GM18861 (cell line): ENCODE measurements around the gene BRAF.
A peak's percentile ranks its signal among the peaks of the same experiment; 100 is the strongest.
"Not testable (repeated sequence)": the region's sequence is repeated elsewhere in the genome, so short reads cannot be mapped to it uniquely, and the experiment has no call there.

ENCODE experiments used
- ATAC-seq: cut with Tn5 transposase; IDR thresholded peaks from one replicate; pipeline ENCODE4 v1.9.1; 2021; ENCODE audit not compliant: unreplicated experiment

BRAF gene

DNA sequence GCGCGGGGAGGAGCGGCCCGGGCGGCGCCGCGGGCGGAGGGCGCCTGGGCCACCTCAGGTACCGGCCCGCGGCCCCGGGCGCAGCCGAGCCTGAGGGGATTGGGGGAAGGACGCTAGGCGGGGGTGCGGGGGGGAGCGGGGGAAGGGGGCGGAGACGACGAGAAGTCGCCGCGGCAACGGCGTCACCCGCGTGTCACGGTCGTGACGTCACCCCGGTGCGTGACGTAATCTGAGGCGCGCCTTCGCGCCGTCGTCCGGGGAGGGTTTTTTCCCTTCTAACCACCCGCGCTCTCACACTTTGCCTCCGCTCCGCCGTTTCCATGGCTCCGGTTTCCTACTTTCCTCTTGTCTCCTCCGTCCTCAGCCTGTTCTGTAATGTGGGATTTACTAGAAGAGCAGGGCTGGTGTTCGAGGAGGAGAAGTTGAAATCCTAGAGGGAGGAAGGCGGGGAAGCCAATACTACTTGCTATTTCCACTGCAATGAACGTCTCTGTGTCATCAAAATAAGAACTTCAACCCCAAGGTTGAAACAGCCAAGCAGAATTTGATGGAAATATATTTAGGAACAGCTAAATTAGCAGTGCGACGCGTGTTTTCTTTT lies at the start of gene BRAF:
TSS of gene BRAF (minus strand) at position 109 of the 601 bp plus-strand sequence. CDS start 226 bp downstream, outside the sequence.
- ATAC-seq, result peak; percentile 32

GRCh38 chr7:140972876-140973829 lies 48.4 kb upstream of the BRAF start:
- ATAC-seq, result no peak

GRCh38 chr7:140972344-140972743 lies 47.6 kb upstream of the BRAF start:
- ATAC-seq, result no peak

DNA sequence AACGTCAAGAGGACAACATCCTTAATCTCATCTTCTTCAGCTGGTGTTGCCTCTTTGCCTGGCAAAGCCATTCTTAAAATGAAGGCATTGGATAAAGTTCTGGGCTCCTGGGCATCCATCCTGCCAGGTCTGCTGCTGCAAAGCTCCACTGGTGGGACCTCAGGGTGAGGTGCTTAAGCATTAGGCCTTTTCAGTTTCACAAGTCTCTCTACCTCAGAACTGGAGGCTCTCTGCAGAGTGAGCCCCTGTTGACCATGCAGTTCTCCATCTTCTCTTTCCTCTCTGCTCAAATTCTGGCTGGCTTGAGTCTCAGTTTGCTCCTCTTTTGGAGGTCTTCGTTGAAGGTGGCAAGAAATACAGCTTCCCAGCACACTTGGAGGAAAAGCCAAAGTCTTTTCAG lies 42.7 kb upstream of the BRAF start:
- ATAC-seq, result no peak

DNA sequence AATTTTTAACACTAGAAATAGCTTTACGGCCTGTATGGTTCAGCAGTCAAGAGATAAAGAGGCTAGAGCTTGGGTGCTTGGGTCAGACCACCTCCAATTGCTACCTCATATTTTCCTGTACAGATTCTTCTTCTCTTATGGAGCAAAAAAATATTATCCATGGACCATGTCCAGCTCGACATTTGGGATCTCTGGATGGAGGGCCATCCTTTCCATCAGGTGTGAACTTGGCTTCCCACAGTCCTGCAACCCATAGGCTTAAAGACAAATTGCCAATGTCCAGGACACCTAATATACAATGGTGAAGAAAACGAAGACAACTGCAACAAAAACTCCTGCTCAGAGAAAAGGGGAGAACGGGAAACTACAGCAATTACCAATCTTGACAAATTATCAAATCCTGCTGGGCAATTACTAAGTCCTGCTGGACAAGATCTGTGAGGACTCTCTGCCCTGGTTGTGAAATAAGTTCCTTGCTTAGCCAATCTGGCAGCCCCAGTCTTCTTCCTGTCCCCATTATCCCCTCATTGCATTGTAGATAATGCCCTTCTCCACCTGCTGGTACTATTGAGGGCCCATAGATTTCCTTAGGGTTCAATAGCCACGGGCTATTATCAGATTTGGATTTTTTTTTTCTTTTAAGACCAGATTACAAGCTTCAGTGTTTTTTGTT lies 42.0 kb upstream of the BRAF start:
- no peak for ATAC-seq

GRCh38 chr7:140961117-140961516 lies 36.4 kb upstream of the BRAF start:
- no peak for ATAC-seq

DNA sequence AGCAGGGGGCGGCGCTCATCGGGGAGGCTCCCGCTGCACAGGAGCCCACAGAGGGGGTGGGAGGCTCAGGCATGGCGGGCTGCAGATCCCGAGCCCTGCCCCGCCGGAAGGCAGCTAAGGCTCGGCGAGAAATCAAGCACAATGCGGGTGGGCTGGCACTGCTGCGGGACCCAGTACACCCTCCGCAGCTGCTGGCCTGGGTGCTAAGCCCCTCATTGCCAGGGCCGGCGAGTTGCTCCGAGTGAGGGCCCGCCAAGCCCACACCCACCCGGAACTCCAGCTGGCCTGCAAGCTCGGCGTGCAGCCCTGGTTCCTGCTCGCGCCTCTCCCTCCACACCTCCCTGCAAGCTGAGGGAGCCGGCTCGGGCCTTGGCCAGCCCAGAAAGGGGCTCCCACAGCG lies 32.3 kb upstream of the BRAF start:
- not testable (repeated sequence) for ATAC-seq

- no peak for ATAC-seq
These were observed 21.2 kb upstream of the BRAF start for GRCh38 chr7:140945940-140946339.

DNA sequence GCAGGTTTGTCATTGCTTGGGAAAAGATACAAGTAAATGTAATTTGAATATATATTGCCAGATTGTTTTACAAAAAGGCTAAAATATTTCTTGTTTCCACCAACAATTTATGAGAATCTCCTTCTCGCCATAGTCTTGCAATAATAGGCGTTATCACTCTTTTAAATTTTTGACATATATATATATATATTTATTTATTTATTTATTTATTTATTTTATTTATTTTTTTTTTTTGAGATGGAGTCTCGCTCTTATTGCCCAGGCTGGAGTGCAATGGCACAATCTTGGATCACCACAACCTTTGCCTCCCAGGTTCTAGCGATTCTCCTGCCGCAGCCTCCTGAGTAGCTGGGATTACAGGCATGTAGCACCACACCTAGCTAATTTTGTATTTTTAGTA lies 17.5 kb upstream of the BRAF start:
- not testable (repeated sequence) for ATAC-seq

GRCh38 chr7:140940898-140941297 lies 16.2 kb upstream of the BRAF start:
- no peak for ATAC-seq

DNA sequence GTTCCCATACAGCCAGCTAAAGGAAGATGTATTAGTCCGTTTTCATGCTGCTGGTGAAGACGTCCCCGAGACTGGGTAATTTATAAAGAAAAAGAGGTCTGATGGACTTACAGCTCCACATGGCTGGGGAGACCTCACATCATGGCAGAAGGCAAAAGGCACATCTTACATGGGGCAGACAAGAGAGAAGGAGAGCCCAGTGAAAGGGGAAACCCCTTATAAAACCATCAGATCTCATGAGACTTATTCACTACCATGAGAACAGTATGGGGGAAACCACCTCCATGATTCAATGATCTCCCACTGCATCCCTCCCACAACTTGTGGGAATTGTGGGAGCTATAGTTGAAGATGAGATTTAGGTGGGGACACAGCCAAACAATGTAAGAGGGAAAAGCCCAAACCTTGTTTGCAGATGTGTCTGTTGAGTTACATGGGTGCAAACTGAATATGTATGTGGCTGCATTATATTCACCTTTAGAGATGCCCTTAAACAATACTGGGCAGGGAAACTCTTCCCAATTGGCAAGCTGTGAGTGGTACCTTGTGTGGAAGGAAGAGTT lies 13.1 kb upstream of the BRAF start:
- no peak for ATAC-seq

DNA sequence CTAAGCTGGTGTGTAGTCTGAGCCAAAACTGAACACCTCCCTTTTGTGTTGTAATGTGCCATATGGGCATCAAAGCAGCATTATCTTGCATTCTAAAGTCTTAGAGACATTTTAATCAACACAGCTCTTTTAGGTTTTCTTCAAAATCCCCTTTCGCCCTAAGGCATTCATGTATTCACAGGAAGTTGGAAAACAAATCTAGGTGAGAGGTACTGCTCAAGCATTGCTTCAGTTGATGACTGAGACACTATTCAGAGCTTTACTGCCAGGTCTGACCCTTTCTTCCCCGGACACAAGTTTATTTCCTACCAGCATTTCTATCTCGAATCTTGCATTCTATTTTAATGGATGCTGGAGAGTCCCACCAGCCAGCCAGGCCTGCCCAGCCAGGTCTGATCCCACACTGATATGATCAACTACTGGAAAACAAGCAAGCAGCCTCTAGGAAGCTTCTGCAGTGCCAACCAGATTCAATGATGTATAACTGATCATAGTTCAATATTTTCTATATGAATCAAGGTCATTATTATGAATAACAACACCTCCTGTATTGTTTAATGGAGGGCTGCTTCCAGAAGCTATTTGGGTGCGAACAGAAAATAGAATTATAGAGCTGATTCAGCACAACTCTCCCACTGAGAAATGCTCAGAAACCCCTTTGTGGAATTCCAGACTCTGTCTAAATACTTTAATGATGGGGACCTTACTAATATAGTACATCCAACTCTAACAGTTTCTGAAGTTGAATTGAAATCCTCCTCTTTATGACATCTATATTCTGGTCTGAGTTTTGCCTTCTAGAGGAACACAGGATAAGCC lies 4.0 kb upstream of the BRAF start:
- no peak for ATAC-seq

GRCh38 chr7:140927945-140928344 lies 3.2 kb upstream of the BRAF start:
- not testable (repeated sequence) for ATAC-seq

GRCh38 chr7:140927351-140927750 lies 2.6 kb upstream of the BRAF start:
- no peak for ATAC-seq

DNA sequence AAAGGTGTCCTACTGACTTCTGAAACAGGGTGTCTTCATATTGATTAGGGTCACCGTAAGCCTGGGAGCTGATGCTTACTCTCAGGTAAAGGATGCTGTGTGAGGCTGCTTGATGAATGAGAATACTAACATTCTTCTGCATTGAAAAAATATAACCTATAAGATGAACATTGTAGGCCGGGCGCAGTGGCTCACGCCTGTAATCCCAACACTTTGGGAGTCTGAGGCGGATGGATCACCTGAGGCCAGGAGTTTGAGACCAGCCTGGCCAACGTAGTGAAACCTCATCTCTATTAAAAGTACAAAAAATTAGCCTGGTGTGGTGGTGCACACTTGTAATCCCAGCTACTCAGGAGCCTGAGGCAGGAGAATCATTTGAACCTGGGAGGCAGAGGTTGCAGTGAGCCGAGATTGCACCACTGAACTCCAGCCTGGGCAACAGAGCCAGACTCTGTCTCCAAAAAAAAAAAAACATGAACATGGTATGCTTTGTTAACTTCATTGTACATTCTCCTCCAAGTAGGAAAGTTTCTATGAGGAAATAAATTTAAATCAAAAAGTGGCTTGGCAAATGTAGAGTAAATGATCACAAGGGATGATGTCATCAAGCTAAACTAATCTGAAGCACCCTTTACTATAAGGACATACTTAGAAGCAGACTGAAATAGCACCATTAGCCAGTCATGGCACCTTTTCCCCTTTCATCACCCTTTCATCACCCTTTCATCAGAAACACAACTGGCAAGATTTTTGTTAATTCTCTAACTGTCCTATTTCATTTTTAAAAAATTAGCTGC lies 1.5 kb upstream of the BRAF start:
- ATAC-seq, result no peak

DNA sequence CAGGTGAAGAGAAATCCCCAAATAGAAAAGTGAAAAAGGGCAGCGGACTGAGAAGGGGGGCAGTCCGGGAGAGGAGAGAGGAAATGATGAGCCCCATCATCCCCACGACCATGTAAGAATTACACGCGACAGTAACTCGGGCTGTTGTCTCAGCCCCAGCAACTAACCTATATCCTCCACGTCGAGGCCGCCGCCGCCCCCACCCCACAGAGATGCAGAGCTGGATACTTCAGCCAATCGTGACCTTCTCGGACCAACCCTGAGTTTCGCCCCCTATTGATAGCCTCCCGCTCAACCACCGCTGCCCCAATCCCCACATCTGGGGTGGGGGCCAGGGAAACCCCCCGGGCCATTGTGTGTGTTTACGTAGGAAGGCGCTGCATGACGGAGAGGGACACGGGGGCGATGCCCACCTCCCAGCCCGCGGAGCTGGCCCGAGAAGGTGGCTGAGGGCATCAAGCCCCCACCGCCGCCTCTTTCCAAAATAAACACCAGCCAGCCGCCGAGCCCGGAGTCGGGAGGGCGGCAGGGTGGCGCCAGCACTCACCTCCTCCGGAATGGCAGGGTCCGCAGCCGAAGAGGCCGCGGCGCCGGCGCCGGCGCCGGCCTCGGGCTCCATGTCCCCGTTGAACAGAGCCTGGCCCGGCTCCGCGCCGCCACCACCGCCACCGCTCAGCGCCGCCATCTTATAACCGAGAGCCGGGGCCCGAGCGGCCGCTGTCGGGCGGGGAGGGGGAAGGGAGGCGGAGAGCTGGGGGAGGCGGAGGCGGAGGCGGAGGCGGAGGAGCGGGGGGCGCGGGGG lies 509 bp downstream of the BRAF start:
- peak; percentile 74 for ATAC-seq

DNA sequence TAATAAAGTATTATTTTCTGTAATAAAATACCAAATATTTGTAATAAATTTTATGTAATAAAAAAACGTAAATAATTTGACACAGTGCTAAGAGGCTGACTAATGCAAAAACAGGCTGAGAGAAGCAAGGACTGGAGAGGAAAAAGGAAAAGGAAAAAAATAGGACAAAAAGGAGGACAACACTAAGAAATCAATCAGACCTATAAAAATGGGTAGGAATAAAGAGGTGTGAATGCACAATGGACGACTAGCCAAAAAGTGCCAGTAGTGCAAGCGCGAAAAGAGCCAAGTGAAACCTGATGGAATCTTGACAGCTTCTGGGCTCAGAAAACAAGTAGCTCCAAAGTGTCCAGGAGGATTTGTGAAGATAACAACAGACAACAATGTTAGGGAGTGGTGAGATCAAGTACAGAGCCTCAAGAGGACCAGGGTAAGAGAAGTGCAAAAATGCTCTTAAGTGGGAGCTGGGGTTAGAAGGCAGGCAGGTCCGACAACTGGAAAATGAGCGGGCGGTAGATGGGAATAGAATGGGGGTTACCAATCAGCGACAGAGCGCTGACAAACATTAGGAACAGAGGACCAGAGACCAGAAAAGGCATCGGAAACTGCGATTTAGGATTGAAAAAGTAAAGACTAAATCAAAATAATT lies 1.2 kb downstream of the BRAF start:
- ATAC-seq, result peak; percentile 2

DNA sequence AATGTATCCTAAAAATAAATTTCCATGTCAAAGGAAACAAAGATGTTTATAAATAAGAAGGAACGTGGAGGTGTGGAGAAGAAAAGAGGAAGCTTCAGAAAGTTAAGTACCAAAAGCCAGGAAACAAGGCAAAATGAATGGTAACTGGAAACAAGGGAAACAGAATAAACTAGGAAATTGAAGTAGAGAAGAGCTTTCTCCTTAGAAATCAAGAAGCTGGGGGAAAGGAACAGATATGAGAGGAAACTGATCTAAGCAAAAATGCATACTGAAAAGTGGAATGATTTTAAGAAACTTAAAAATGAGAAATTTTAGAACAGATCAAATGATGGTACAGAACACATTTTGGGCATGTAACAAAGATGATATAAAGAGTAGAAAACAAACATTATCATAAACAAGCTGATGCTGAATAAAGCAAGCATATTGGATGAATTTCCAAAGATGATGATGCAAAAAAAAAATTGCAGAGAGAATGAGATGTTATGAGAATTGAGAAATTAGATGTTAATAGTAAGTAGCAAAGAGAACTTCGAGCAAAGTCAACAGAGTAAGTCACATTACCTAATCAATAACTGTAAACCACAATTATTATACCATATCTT lies 1.9 kb downstream of the BRAF start:
- no peak for ATAC-seq
